IMR-90 (cell line): ENCODE data around the gene TMEM45B.

Experiments
- CEBPB ChIP-seq: IDR thresholded peaks from 2 replicates; pipeline ENCODE4 v1.6.1; 2012; ENCODE audit warnings: low read depth, low read length, improper control_type of control experiment
- MAFK ChIP-seq: IDR thresholded peaks from 2 replicates; pipeline ENCODE4 v1.6.1; 2012; ENCODE audit warnings: low read depth, low read length, improper control_type of control experiment
- MXI1 ChIP-seq: IDR thresholded peaks from 2 replicates; pipeline ENCODE4 v1.6.1; 2012; ENCODE audit warnings: low read depth, mild to moderate bottlenecking, low read length, moderate library complexity, borderline replicate concordance
- POLR2A ChIP-seq: IDR thresholded peaks from 2 replicates; pipeline ENCODE4 v1.6.1; 2012; ENCODE audit warnings: mild to moderate bottlenecking, low read depth, low read length
- RFX5 ChIP-seq: IDR thresholded peaks from 2 replicates; pipeline ENCODE4 v1.8.0; 2012; ENCODE audit warnings: low read depth, mild to moderate bottlenecking, low read length, moderate library complexity
- SMC3 ChIP-seq: fragments of 150-350 bp; IDR thresholded peaks from 2 replicates; pipeline ENCODE4 v1.6.1; 2016; ENCODE audit warnings: low read depth, mild to moderate bottlenecking, antibody characterized with exemption, low read length, moderate library complexity
- TF ChIP-seq, protein P1 (sequence below): fragments of 150-350 bp; IDR thresholded peaks from 2 replicates; pipeline ENCODE4 v1.6.1; 2017; ENCODE audit warnings: mild to moderate bottlenecking, antibody characterized with exemption, low read length, low read depth
- TF ChIP-seq, protein P2 (sequence below): conservative IDR thresholded peaks from 2 replicates; pipeline ENCODE4 v1.5.1; 2012; ENCODE audit warnings: mild to moderate bottlenecking, low read depth, low read length, improper control_type of control experiment

DNA sequence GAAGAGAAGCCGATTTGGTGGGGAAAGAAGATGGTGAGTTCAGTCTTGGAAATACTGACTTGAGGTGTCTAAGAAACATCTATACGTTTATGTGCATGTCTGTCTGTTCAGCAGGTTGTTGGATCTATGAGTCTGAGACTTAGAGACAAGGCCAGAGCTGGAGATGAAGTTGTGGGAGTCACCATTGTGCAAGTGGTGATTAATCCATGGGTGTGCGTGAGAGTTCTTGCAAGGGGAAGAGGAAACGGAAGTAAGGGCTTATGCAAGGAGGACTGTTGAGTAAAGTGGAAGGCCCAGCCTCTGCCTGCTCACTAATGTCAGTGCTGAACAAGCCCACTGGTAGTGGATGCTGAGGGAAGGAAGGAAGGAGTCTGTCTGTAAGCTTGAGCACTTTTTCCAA lies 9.7 kb downstream of the TMEM45B start:
- no peak for TF ChIP-seq MAFK
- TF ChIP-seq, protein P1, sequence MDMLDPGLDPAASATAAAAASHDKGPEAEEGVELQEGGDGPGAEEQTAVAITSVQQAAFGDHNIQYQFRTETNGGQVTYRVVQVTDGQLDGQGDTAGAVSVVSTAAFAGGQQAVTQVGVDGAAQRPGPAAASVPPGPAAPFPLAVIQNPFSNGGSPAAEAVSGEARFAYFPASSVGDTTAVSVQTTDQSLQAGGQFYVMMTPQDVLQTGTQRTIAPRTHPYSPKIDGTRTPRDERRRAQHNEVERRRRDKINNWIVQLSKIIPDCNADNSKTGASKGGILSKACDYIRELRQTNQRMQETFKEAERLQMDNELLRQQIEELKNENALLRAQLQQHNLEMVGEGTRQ: no peak
- no peak for TF ChIP-seq POLR2A
- 0 out of 2 replicates have a peak, but pooled peaks have one; percentile 50 for TF ChIP-seq CEBPB
- TF ChIP-seq, protein P2, sequence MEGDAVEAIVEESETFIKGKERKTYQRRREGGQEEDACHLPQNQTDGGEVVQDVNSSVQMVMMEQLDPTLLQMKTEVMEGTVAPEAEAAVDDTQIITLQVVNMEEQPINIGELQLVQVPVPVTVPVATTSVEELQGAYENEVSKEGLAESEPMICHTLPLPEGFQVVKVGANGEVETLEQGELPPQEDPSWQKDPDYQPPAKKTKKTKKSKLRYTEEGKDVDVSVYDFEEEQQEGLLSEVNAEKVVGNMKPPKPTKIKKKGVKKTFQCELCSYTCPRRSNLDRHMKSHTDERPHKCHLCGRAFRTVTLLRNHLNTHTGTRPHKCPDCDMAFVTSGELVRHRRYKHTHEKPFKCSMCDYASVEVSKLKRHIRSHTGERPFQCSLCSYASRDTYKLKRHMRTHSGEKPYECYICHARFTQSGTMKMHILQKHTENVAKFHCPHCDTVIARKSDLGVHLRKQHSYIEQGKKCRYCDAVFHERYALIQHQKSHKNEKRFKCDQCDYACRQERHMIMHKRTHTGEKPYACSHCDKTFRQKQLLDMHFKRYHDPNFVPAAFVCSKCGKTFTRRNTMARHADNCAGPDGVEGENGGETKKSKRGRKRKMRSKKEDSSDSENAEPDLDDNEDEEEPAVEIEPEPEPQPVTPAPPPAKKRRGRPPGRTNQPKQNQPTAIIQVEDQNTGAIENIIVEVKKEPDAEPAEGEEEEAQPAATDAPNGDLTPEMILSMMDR: no peak
- TF ChIP-seq SMC3: no peak
- TF ChIP-seq MXI1: no peak
- no peak for TF ChIP-seq RFX5
